Calu3 (cell line): Measurements from ENCODE around the gene QKI. TPM values are rescaled to one million over a fixed set of nuclear protein-coding genes. Genes with fewer than 3 reads are reported as not detected.

Source experiments
- BruUV-seq: library from RNA; stranded (reverse); fragments of 400-500 nt; replicated peaks from 2 replicates; lab custom pipeline; 2021; lab: Mats Ljungman, UMichigan
- CTCF ChIA-PET: fragments of 300-600 bp; sonication (Branson Sonifier 250); formaldehyde crosslinking; loops from one replicate; lab custom pipeline; 2022; ENCODE audit warnings: antibody characterized with exemption; lab: Charles Lee
- DNase-seq: peaks from one replicate; pipeline ENCODE4 v3.0.0; 2022
- H3K27ac Mint-ChIP-seq: one replicate; pipeline ENCODE4 v1.8.0; 2022; ENCODE audit warnings: mixed read lengths; ENCODE audit not compliant: unreplicated experiment
- H3K27me3 Mint-ChIP-seq: one replicate; pipeline ENCODE4 v1.8.0; 2022; ENCODE audit warnings: mixed read lengths; ENCODE audit not compliant: unreplicated experiment
- H3K36me3 Mint-ChIP-seq: one replicate; pipeline ENCODE4 v1.8.0; 2022; ENCODE audit warnings: mild to moderate bottlenecking, moderate library complexity, mixed read lengths; ENCODE audit not compliant: insufficient read depth, unreplicated experiment
- H3K4me1 Mint-ChIP-seq: one replicate; pipeline ENCODE4 v1.8.0; 2022; ENCODE audit warnings: mild to moderate bottlenecking, low read depth, mixed read lengths; ENCODE audit not compliant: unreplicated experiment
- H3K4me3 Mint-ChIP-seq: one replicate; pipeline ENCODE4 v1.8.0; 2022; ENCODE audit warnings: mild to moderate bottlenecking, low read depth, moderate library complexity, mixed read lengths; ENCODE audit not compliant: unreplicated experiment
- H3K9me3 Mint-ChIP-seq: one replicate; pipeline ENCODE4 v1.8.0; 2022; ENCODE audit warnings: low read depth, mixed read lengths; ENCODE audit not compliant: unreplicated experiment
- CTCF ChIP-seq: fragments of 200-600 bp; IDR thresholded peaks from one replicate; pipeline ENCODE4 v1.8.0; 2022; ENCODE audit warnings: antibody characterized with exemption; ENCODE audit not compliant: unreplicated experiment
- intact Hi-C: fragments of 100-400 bp; cut with micrococcal nuclease; formaldehyde crosslinking; loops from one replicate; pipeline ENCODE4 v1.10.0; 2022; ENCODE audit not compliant: unreplicated experiment
- total RNA-seq: library from RNA; stranded (reverse); gene quantifications from 2 replicates; pipeline ENCODE4 v1.2.3, GENCODE V29; 2022

QKI gene
- total RNA-seq, 1 experiment from 2014 or later = 131 TPM

DNA sequence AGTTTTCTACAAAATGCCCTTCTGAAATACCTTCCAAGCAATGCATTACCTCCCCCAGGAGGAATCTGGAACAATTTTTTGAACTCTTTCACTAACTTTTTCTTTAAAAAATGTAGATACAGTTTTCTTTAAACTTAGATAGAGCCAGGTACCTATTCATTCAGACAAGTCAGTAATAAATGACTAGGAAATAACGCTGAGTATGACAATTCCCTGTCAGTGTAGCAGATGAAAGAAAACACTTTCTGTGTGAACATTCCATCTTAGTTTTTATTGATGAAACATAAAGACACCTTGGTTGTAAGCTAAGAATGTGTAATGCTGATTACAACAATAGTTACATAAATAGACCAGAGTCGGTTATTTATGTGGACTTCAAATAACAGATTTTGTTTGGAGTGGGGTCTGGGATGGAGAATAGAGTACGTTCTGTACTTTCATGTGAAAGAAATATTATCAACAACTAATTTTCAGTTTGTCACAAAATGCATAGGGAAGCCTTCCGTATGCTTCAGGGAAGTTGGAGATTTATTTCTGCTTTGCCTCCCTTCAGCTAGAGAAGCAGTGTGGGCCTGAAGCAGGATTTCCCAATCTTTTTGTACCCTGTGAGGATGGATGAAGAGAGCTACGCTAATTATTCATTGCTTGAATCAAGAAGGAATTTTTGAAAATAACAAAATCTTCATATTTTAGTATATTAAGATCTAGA is 19.2 kb upstream of the QKI start:
- peaks cover 32% of the 10 kb centered on the region for H3K4me1 Mint-ChIP-seq
- intact Hi-C loops = no loop called here
- no peaks in the 10 kb centered on the region for H3K27me3 Mint-ChIP-seq
- BruUV-seq = no TSS peak
- no peak overlapping the region for H3K27ac Mint-ChIP-seq
- TF ChIP-seq CTCF = no peak
- DNase-seq = no peak
- CTCF ChIA-PET = no interaction called here
- H3K9me3 Mint-ChIP-seq = no peaks in the 10 kb centered on the region
- H3K4me3 Mint-ChIP-seq = no peak overlapping the region
- peaks cover 12% of the 10 kb centered on the region for H3K36me3 Mint-ChIP-seq

DNA sequence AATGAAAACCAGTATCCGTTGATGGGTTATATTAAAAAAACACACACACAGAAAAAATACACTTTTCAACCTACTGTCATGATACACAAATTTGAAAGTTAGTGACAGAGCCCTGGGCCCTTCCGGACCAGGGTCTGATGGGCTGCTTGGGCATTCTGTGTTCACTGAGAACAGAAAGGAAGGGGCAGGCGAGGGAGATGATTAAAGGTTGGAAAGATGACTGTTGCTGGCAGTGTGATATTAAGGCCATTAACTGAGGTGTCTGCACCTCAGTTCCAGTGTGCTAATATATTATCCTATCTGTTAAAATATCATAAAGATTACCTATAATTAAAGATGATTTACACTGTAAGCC is 18.7 kb upstream of the QKI start:
- H3K36me3 Mint-ChIP-seq = peaks cover 12% of the 10 kb centered on the region
- TF ChIP-seq CTCF = no peak
- no TSS peak for BruUV-seq
- no peak for DNase-seq
- peaks cover 32% of the 10 kb centered on the region for H3K4me1 Mint-ChIP-seq
- CTCF ChIA-PET = no interaction called here
- no peak overlapping the region for H3K27ac Mint-ChIP-seq
- H3K9me3 Mint-ChIP-seq = no peaks in the 10 kb centered on the region
- no peak overlapping the region for H3K4me3 Mint-ChIP-seq
- H3K27me3 Mint-ChIP-seq = no peaks in the 10 kb centered on the region
- intact Hi-C loops = no loop called here

GRCh38 chr6:163397326-163397725 is 17.2 kb upstream of the QKI start:
- CTCF ChIA-PET = no interaction called here
- Mint-ChIP-seq H3K27me3 (no peaks in the 10 kb centered on the region), H3K4me1 (peaks cover 24% of the 10 kb centered on the region), H3K36me3 (peaks cover 6% of the 10 kb centered on the region), H3K27ac (no peak overlapping the region), H3K9me3 (no peaks in the 10 kb centered on the region), H3K4me3 (no peak overlapping the region)
- intact Hi-C loops = no loop called here
- TF ChIP-seq CTCF = no peak
- no peak for DNase-seq
- BruUV-seq = no TSS peak

GRCh38 chr6:163398115-163398514 is 16.4 kb upstream of the QKI start:
- intact Hi-C loops = no loop called here
- peaks cover 16% of the 10 kb centered on the region for H3K4me1 Mint-ChIP-seq
- no peaks in the 10 kb centered on the region for H3K36me3 Mint-ChIP-seq
- no peak for DNase-seq
- no TSS peak for BruUV-seq
- H3K27me3 Mint-ChIP-seq = no peaks in the 10 kb centered on the region
- no peak for TF ChIP-seq CTCF
- CTCF ChIA-PET = no interaction called here
- no peak overlapping the region for H3K4me3 Mint-ChIP-seq
- no peaks in the 10 kb centered on the region for H3K9me3 Mint-ChIP-seq
- no peak overlapping the region for H3K27ac Mint-ChIP-seq
